ENCODE data around the gene SERPINA3.
"Not testable (repeated sequence)": the region's sequence is repeated elsewhere in the genome, so short reads cannot be mapped to it uniquely, and the experiment has no call there.

Gene SERPINA3

GRCh38 chr14:94612174-94612573 is at the start of gene SERPINA3:
Gene SERPINA3, plus strand, starts transcription at chr14:94612391. Its CDS starts 2,051 bp downstream, at chr14:94614442.
- no peak for DNase-seq (ENCODE audit: low spot score)

DNA sequence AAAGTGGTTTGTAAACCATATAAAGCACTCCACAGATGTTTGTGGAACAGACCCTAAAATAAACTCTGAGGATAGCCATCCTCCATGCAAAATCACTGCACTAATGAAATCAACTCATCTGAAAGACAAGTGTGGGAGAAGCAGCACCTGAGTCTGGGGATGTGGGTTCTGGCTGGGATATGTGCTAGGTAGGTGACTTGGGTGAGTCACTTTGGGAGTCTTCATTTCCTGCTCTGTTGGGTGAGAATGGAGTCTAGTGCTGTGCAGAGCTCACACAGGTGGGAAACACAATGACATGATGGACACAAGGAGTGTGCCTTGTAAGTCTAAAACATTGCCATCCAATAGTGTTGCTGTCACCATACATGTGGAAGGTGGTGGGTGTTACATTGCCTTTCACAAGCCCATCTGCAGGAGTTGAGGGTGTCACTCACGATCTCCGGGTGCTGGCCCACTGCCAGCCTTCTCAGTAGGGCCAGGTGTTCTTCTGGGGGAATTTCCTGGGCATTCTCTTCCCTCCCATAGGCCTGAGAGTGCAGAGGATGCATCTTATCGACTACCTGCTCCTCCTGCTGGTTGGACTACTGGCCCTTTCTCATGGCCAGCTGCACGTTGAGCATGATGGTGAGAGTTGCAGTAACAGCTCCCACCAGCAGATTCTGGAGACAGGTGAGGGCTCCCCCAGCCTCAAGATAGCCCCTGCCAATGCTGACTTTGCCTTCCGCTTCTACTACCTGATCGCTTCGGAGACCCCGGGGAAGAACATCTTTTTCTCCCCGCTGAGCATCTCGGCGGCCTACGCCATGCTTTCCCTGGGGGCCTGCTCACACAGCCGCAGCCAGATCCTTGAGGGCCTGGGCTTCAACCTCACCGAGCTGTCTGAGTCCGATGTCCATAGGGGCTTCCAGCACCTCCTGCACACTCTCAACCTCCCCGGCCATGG is 49.0 kb upstream of the SERPINA3 start:
- DNase-seq (ENCODE audit: low spot score) = no peak

DNA sequence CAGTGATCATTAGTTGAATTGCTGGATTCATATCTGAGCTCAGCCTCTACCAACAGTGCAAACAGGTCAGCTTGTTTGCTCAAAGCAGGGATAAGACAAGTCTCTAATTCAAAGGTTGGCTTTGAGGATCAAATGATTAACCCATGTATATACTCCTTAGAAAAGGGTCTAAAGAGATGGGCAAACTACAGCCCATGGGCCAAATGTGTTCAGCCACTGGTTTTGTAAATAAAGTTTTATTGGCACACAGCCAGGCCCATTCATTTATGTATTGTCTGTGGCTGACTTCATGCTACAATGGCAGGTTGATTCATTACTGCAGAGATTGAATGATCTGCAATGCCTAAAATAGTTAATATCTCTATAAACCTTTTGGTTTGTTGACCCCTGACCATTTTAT is 47.8 kb upstream of the SERPINA3 start:
- DNase-seq (ENCODE audit: low spot score) = no peak

GRCh38 chr14:94568186-94568585 is 44.0 kb upstream of the SERPINA3 start:
- DNase-seq (ENCODE audit: low spot score) = peak; percentile 28

- DNase-seq (ENCODE audit: low spot score) = peak; percentile 26
These were observed 42.7 kb upstream of the SERPINA3 start for GRCh38 chr14:94569381-94570001.

DNA sequence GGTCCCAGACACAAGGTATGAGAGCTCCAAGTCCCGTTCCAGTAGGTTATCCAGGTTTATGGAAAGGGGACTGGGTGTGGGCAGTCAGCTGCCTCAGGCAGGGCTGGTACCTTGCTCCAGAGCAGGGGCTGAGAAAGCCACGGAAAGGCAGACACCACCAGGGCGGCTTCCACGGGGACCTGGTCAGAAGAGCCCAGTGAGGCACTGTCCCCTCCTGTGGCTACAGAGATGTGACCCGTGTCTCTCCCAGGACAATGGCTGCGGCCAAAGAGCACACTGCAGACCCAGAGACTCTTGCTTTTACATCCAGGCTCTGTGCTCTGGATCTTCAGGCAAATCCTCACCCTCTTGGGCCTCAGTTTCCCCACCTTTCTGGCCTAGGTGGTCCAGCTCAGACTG is 42.2 kb upstream of the SERPINA3 start:
- DNase-seq (ENCODE audit: low spot score) = peak; percentile 46

- DNase-seq (ENCODE audit: low spot score) = peak; percentile 44
These were observed 41.8 kb upstream of the SERPINA3 start for GRCh38 chr14:94570440-94570839.

DNA sequence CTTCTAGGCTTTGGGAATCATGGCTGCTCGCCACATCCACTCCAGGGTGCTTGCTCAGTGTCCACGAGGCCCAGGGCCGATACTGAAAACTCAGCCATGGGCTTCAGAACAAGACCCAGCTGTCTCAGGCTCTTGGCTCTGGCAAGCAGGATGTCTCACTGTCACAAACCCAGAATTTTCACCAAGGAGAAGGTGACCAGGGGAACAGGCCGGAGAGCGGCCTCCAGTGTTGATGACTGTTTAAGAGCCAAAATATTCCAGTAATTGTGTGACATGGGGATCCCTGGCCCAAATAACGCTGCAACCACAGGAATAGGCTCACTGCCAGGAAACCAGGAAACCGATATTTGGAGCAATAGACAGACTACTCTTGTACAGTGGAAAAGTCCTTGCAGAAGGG is 40.8 kb upstream of the SERPINA3 start:
- peak; percentile 65 for DNase-seq (ENCODE audit: low spot score)

GRCh38 chr14:94571950-94572349 is 40.2 kb upstream of the SERPINA3 start:
- no peak for DNase-seq (ENCODE audit: low spot score)

DNA sequence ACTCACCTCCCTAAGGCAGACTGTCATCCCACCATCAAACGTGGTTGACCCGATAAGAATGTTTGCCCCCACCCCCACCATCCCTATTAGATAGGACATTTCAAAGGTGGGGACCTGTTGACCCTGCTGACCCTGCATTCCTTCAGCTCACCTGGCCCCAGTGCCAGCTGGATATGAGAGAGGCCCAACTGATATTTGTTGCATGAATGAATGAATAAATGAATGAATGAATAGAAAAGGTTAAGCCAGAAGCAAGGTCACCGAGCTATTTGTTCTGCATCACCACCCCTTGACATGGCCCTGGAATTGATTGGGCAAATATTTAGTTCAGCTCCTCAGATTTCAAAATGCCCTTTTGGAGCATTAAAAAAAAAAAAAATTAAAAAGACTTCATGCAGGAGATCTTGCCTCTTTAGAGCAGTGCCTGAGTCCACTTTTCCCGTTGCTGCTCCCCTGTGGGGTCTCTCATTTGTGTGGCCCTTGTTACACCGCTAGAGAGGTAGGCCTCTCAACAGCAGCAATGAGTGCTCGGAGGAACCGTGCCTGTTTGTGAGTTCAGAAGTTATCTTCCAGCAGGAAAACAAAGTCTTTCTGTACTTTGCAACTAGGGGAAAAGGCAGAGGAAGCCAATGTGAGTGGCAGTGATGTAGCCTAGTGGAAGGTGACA is 39.4 kb upstream of the SERPINA3 start:
- no peak for DNase-seq (ENCODE audit: low spot score)

DNA sequence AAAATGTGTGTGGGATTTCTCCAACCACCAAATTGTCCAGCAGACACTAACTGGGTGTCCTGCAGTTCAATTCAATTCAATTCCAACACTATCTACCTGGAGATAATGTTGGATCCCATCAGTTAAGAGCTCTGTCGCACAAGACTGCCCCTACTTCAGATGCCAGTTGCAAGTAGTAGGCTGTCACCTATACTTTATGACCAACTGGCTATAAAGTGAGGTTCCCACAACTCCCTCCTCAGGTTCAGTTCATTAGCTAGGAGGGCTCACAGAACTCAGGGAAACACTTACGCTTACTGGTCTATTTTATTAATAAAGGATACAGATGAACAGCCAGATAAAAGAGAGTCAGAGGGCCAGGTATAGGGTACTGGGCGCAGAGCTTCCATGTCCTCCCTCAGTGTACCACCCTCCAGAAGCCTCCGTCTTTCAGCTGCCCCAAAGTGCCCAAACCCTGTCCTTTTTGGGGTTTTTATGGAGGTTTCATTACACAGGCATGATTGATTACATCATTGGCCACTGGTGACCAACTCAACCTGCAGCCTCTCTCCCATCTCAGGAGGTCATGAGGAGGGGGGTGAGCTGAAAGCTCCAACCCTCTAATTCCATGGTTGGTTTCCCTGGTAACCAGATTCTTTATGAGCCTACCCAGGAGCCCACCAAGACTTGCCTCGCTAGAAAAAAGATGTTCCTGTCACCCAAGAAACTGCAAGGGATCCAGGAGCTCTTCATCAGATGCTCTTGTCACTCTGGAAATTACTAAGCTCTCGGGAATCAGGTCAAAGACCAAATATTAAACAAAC is 38.5 kb upstream of the SERPINA3 start:
- DNase-seq (ENCODE audit: low spot score) = no peak

- DNase-seq (ENCODE audit: low spot score) = no peak
These were observed 37.9 kb upstream of the SERPINA3 start for GRCh38 chr14:94574336-94574735.

- DNase-seq (ENCODE audit: low spot score) = no peak
These were observed 36.2 kb upstream of the SERPINA3 start for GRCh38 chr14:94575730-94576585.

- not testable (repeated sequence) for DNase-seq (ENCODE audit: low spot score)
These were observed 34.7 kb upstream of the SERPINA3 start for GRCh38 chr14:94577472-94577871.

- DNase-seq (ENCODE audit: low spot score) = no peak
These were observed 33.5 kb upstream of the SERPINA3 start for GRCh38 chr14:94578712-94579111.

GRCh38 chr14:94581127-94581999 is 30.8 kb upstream of the SERPINA3 start, which contains the start of gene SERPINA5:
Gene SERPINA5, plus strand, starts transcription at chr14:94581426. Its CDS starts 5,937 bp downstream, at chr14:94587363.
- DNase-seq (ENCODE audit: low spot score) = no peak

GRCh38 chr14:94582199-94582750 is 29.9 kb upstream of the SERPINA3 start:
- DNase-seq (ENCODE audit: low spot score) = no peak

DNA sequence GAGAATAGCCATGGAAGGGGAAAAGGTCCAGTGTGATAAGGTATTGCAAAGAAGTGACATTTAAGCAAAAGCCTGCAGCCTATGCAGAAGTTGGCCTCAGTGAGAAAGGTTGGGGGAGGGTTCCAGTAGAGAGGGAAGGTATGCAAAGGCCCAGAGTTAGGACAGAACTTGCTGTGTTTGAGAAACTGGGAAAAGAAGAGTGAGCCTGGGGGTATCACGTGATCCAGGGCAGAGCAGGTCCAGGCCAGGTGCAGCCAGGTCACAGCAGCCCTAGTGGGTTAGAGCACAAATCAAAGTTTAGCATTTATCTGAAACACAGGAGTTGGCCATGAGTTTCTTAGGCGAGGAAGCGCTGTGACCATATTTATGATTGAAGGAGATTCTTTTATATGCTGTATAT is 29.3 kb upstream of the SERPINA3 start:
- DNase-seq (ENCODE audit: low spot score) = no peak

GRCh38 chr14:94583557-94583956 is 28.6 kb upstream of the SERPINA3 start:
- no peak for DNase-seq (ENCODE audit: low spot score)

Data from left forelimb (tissue), 1 donor.